Activated CD8-positive, alpha-beta memory T cell treated with anti-CD3 and anti-CD28 coated beads, Interleukin-2, amount 10 ng/mL, durations not matched to agents 7 days and 5 days (primary cell): ENCODE results near the gene PHF14. TPM values are rescaled to one million over a fixed set of nuclear protein-coding genes. Genes with fewer than 3 reads are reported as not detected.

Source experiments
- ATAC-seq: fragments of 150-1000 bp; cut with Tn5 transposase; one replicate; pipeline ENCODE4 v1.10.0; 2021; ENCODE audit warnings: moderate library complexity
- CTCF ChIA-PET: fragments of 350-600 bp; sonication (Branson Sonifier 250); formaldehyde crosslinking; loops from one replicate; lab custom pipeline; 2021; ENCODE audit warnings: antibody characterized with exemption; lab: Charles Lee
- DNase-seq: peaks from one replicate; pipeline ENCODE4 v3.0.0-alpha.2; 2020
- H3K27ac Mint-ChIP-seq: one replicate; pipeline ENCODE4 v1.8.0; 2021; ENCODE audit warnings: mild to moderate bottlenecking, mixed read lengths
- H3K27me3 Mint-ChIP-seq: one replicate; pipeline ENCODE4 v1.8.0; 2021; ENCODE audit warnings: mixed read lengths
- H3K36me3 Mint-ChIP-seq: one replicate; pipeline ENCODE4 v1.8.0; 2021; ENCODE audit warnings: mild to moderate bottlenecking, mixed read lengths
- H3K4me1 Mint-ChIP-seq: one replicate; pipeline ENCODE4 v1.8.0; 2021; ENCODE audit warnings: mixed read lengths
- H3K4me3 Mint-ChIP-seq: one replicate; pipeline ENCODE4 v1.8.0; 2021; ENCODE audit warnings: mild to moderate bottlenecking, moderate library complexity, mixed read lengths
- H3K9me3 Mint-ChIP-seq: one replicate; pipeline ENCODE4 v1.8.0; 2022; ENCODE audit warnings: low read depth, mixed read lengths
- total RNA-seq, 2 experiments: library from RNA; stranded (reverse); gene quantifications; one replicate each; pipeline ENCODE4 v1.2.3, GENCODE V29; 2021

PHF14 gene
- total RNA-seq, 2 experiments from 2014 or later: 36.0 to 36.7 TPM

DNA sequence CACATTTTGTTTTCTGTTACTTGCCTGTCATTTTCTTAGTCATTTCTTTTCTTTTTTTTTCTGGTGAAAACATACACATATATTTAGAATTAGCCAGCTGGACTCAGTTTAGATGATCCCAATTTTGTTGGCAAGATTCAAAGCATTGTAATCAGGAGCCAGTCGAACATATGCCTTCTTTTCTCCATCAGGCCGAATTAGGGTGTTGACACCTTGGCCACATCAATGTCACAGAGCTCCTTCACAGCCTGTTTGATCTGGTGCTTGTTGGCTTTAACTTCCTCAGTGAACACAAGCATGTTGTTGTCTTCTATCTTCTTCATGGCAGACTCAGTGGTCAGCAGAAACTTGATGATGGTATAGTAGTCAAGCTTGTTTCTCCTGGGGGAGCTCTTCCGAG, 32.6 kb downstream of the PHF14 start:
- Mint-ChIP-seq H3K27me3 (no peaks in the 10 kb centered on the region), H3K4me1 (peaks cover 12% of the 10 kb centered on the region), H3K4me3 (no peak overlapping the region), H3K36me3 (peaks cover 32% of the 10 kb centered on the region), H3K27ac (no peak overlapping the region), H3K9me3 (no peaks in the 10 kb centered on the region)
- DNase-seq (no peak), ATAC-seq (no peak)
- CTCF ChIA-PET: no interaction called here

DNA sequence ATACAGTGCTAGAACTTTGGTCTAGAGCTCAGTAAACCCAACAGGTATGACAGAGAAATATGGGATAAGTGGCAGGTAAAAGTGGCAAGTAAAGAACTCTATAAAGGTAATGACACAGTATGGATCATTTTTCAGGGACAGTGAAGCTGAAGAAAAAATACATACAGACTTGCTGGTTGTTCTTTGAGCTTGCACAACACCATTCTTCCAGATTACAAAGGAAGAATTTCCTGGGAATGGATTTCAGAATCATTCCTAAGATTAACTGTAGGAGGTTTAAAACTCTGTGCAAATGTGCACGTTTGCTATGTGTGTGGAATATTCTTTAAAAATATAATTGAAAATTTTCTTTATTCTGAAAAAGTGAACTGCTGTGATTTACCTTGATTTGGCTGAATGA, 36.0 kb downstream of the PHF14 start:
- H3K27me3 Mint-ChIP-seq: no peaks in the 10 kb centered on the region

GRCh38 chr7:11021468-11021867, 47.8 kb downstream of the PHF14 start:
- Mint-ChIP-seq H3K4me1 (no peaks in the 10 kb centered on the region), H3K27ac (no peak overlapping the region), H3K36me3 (peaks cover 49% of the 10 kb centered on the region), H3K9me3 (no peaks in the 10 kb centered on the region), H3K4me3 (no peak overlapping the region), H3K27me3 (no peaks in the 10 kb centered on the region)
- DNase-seq (no peak), ATAC-seq (no peak)
- CTCF ChIA-PET: no interaction called here

More for the DNA sequence above, 36.0 kb downstream of the PHF14 start:
- ATAC-seq (no peak), DNase-seq (no peak)
- CTCF ChIA-PET: no interaction called here
- H3K36me3 Mint-ChIP-seq: peaks cover 33% of the 10 kb centered on the region
- no peaks in the 10 kb centered on the region for H3K9me3 Mint-ChIP-seq
- H3K4me3 Mint-ChIP-seq: no peak overlapping the region
- H3K4me1 Mint-ChIP-seq: peaks cover 7% of the 10 kb centered on the region
- H3K27ac Mint-ChIP-seq: no peak overlapping the region

GRCh38 chr7:11026452-11027359, 53.0 kb downstream of the PHF14 start:
- Mint-ChIP-seq H3K4me3 (no peak overlapping the region), H3K27ac (no peak overlapping the region), H3K9me3 (no peaks in the 10 kb centered on the region), H3K4me1 (no peaks in the 10 kb centered on the region), H3K36me3 (peaks cover 30% of the 10 kb centered on the region), H3K27me3 (no peaks in the 10 kb centered on the region)
- ATAC-seq: no peak
- CTCF ChIA-PET: no interaction called here
- DNase-seq: no peak

GRCh38 chr7:11035661-11036060, 62.0 kb downstream of the PHF14 start:
- no peaks in the 10 kb centered on the region for H3K9me3 Mint-ChIP-seq
- H3K4me3 Mint-ChIP-seq: no peak overlapping the region
- H3K4me1 Mint-ChIP-seq: no peaks in the 10 kb centered on the region
- no peak for DNase-seq
- H3K27ac Mint-ChIP-seq: no peak overlapping the region
- H3K36me3 Mint-ChIP-seq: peaks cover 16% of the 10 kb centered on the region
- CTCF ChIA-PET: no interaction called here
- H3K27me3 Mint-ChIP-seq: no peaks in the 10 kb centered on the region
- no peak for ATAC-seq

DNA sequence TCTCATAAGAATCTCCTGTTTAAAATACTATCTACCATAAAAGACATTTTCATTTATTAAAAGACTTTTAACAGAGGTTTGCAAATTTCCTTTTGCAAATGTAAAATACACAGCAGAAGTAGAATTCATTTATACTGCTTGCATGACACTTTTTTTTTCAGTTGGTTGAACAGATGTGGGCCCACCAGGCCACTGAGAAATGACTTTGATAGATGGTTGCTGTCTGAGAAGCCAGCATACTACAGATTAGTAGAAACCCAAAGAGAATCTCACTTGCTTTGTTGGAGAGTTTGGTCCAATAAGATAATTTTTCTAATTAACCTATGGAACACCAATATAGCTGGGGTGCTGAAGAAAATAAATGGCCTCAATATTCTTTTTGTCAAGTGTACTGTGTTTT, 66.3 kb downstream of the PHF14 start:
- Mint-ChIP-seq H3K27ac (no peak overlapping the region), H3K27me3 (no peaks in the 10 kb centered on the region), H3K9me3 (no peaks in the 10 kb centered on the region), H3K4me3 (no peak overlapping the region), H3K36me3 (peaks cover 21% of the 10 kb centered on the region), H3K4me1 (no peaks in the 10 kb centered on the region)
- DNase-seq: no peak
- no peak for ATAC-seq
- CTCF ChIA-PET: interaction anchor here (1.2 kb wide), 1 partner anchor 15 kb away, joined by 3 read pairs; no protein-coding TSS in a partner anchor

DNA sequence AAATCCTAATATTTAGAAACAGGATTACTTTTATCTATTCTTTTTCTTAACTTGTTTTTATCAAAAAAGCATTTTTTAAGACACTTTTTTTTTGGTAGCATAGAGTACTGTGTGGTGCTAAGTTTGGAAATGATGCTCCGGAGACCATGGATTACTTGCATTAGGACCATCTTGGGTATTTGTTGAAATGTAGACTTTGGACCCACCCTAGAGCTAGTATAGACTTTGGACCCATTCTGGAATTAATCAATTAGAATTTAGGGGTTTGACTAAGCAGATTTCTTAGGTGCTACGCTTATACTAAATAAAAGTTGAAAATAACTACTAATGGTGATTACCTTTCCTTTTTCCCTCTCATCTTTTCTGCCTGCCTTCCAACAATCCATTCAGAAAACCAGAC, 80.4 kb downstream of the PHF14 start:
- Mint-ChIP-seq H3K27ac (no peak overlapping the region), H3K36me3 (peaks cover 22% of the 10 kb centered on the region), H3K9me3 (no peaks in the 10 kb centered on the region), H3K27me3 (no peaks in the 10 kb centered on the region), H3K4me3 (no peak overlapping the region), H3K4me1 (peaks cover 4% of the 10 kb centered on the region)
- CTCF ChIA-PET: no interaction called here
- DNase-seq (no peak), ATAC-seq (no peak)

GRCh38 chr7:11060893-11061292, 87.2 kb downstream of the PHF14 start:
- peaks cover 14% of the 10 kb centered on the region for H3K36me3 Mint-ChIP-seq
- CTCF ChIA-PET: no interaction called here
- no peaks in the 10 kb centered on the region for H3K4me1 Mint-ChIP-seq
- no peaks in the 10 kb centered on the region for H3K27me3 Mint-ChIP-seq
- ATAC-seq: no peak
- no peaks in the 10 kb centered on the region for H3K9me3 Mint-ChIP-seq
- no peak overlapping the region for H3K4me3 Mint-ChIP-seq
- DNase-seq: no peak
- H3K27ac Mint-ChIP-seq: no peak overlapping the region

- DNase-seq: no peak
- H3K27ac Mint-ChIP-seq: no peak overlapping the region
- no peak for ATAC-seq
- no peaks in the 10 kb centered on the region for H3K27me3 Mint-ChIP-seq
- peaks cover 17% of the 10 kb centered on the region for H3K36me3 Mint-ChIP-seq
- H3K9me3 Mint-ChIP-seq: no peaks in the 10 kb centered on the region
- no peaks in the 10 kb centered on the region for H3K4me1 Mint-ChIP-seq
- CTCF ChIA-PET: no interaction called here
- no peak overlapping the region for H3K4me3 Mint-ChIP-seq
Observed at GRCh38 chr7:11062110-11062509, 88.4 kb downstream of the PHF14 start.

- Mint-ChIP-seq H3K36me3 (peaks cover 18% of the 10 kb centered on the region), H3K4me1 (no peaks in the 10 kb centered on the region), H3K27ac (no peak overlapping the region), H3K4me3 (no peak overlapping the region), H3K27me3 (no peaks in the 10 kb centered on the region), H3K9me3 (no peaks in the 10 kb centered on the region)
- DNase-seq: no peak
- CTCF ChIA-PET: no interaction called here
- no peak for ATAC-seq
Observed at GRCh38 chr7:11069591-11069990, 95.9 kb downstream of the PHF14 start.

GRCh38 chr7:11077816-11078215, 104.1 kb downstream of the PHF14 start:
- H3K27me3 Mint-ChIP-seq: no peaks in the 10 kb centered on the region

DNA sequence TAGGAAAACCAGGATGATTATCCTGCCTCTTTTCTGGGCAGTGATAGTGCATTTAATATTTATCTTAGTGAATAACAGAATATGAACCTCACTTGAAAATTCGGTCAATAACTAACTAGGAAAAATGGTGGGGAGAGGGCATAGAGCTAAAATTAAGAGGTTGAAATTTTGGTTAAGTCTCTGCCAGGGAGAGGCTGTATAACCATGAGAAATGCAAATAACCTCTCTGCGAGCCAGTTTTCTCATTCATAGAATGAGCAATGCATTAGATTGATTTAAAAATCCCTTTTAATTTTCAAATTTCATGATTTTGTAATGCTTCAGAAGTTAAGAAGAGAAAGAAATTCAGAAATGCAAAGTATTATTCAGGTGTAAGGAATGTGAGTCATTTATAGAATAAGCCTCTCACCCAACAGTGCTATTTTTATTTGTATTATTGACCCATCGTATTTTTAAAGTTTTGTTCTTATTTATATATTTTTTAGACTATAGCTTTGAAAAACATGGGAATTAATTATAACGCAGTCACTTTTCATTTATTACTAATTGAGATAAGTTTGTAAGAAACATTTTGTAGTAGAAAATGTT, 104.7 kb downstream of the PHF14 start:
- Mint-ChIP-seq H3K27me3 (no peaks in the 10 kb centered on the region), H3K9me3 (no peaks in the 10 kb centered on the region), H3K4me3 (no peak overlapping the region), H3K4me1 (peaks cover 16% of the 10 kb centered on the region), H3K36me3 (peaks cover 17% of the 10 kb centered on the region), H3K27ac (no peak overlapping the region)
- CTCF ChIA-PET: interaction anchor here (0.9 to 1.8 kb wide), 2 partner anchors 14 to 16 kb away, joined by 3 to 4 read pairs; no protein-coding TSS in a partner anchor
- DNase-seq (no peak), ATAC-seq (no peak)

More at GRCh38 chr7:11077816-11078215, 104.1 kb downstream of the PHF14 start:
- no peak for DNase-seq
- Mint-ChIP-seq H3K36me3 (peaks cover 18% of the 10 kb centered on the region), H3K4me1 (peaks cover 15% of the 10 kb centered on the region), H3K9me3 (no peaks in the 10 kb centered on the region), H3K27ac (no peak overlapping the region), H3K4me3 (no peak overlapping the region)
- ATAC-seq: no peak
- CTCF ChIA-PET: interaction anchor here (0.9 kb wide), 1 partner anchor 15 kb away, joined by 3 read pairs; no protein-coding TSS in a partner anchor

DNA sequence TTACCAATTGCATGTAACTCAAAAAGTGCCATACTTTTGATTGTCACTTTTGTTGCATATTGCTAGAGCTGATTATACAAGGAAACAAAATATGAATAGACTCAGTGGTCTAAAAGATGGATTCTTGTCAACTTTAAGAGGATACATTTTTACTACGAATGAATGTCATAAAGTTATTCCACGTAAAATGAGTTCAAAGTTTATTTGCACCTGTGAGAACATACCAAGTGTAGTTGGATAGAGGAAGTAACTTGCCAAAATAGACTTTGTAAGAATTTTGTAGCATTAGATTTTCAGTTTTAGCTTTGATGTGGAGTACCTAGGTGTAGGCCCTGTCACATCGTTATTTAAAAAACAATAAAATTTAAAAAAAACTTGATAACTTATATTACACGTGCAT, 106.2 kb downstream of the PHF14 start:
- Mint-ChIP-seq H3K27ac (no peak overlapping the region), H3K4me1 (peaks cover 16% of the 10 kb centered on the region), H3K4me3 (no peak overlapping the region), H3K27me3 (no peaks in the 10 kb centered on the region), H3K9me3 (no peaks in the 10 kb centered on the region), H3K36me3 (peaks cover 16% of the 10 kb centered on the region)
- DNase-seq (no peak), ATAC-seq (no peak)
- CTCF ChIA-PET: interaction anchor here (1.8 kb wide), 1 partner anchor 15 kb away, joined by 4 read pairs; no protein-coding TSS in a partner anchor

DNA sequence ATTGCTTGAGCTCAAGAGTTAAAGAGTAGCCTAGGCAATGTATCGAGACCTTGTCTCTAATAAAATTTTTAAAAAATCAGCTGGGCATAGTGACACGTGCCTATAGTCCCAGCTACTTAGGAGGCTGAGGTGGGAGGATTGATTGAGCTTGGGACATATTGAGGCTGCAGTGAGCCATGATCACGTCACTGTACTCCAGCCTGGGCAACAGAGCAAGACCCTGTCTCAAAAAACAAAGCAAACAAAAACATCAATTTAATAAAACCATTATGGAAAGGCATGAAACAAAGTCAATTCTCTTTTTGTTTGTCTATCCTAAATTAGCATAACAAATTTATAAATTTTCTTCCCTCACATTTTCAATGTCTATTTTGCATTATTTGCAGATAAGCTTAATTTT, 108.4 kb downstream of the PHF14 start:
- H3K27me3 Mint-ChIP-seq: no peaks in the 10 kb centered on the region
- peaks cover 17% of the 10 kb centered on the region for H3K36me3 Mint-ChIP-seq
- no peaks in the 10 kb centered on the region for H3K9me3 Mint-ChIP-seq
- H3K27ac Mint-ChIP-seq: peak overlapping the region; percentile 52
- H3K4me3 Mint-ChIP-seq: no peak overlapping the region
- CTCF ChIA-PET: no interaction called here
- H3K4me1 Mint-ChIP-seq: peaks cover 16% of the 10 kb centered on the region
- DNase-seq (no peak), ATAC-seq (no peak)
